WTC11 (cell line): ENCODE measurements around the gene CCDC60. TPM values are rescaled to one million over a fixed set of nuclear protein-coding genes. Genes with fewer than 3 reads are reported as not detected.

Experiments
- ATAC-seq: fragments of 200-7000 bp; cut with Tn5 transposase; 2 replicates; pipeline ENCODE4 v1.10.0; 2021; ENCODE audit warnings: mild to moderate bottlenecking, moderate library complexity
- CTCF ChIA-PET: fragments of 300-600 bp; sonication (Branson Sonifier 250); formaldehyde crosslinking; loops from one replicate; lab custom pipeline; 2021; ENCODE audit warnings: antibody characterized with exemption; lab: Charles Lee
- POLR2A ChIA-PET: fragments of 350-600 bp; sonication (Branson Sonifier 250); formaldehyde crosslinking; loops from one replicate; lab custom pipeline; 2021; ENCODE audit warnings: antibody characterized with exemption; lab: Charles Lee
- DNase-seq: peaks from one replicate; pipeline ENCODE4 v3.0.0; 2021; ENCODE audit warnings: low spot score
- H3K27ac Mint-ChIP-seq: 2 replicates; pipeline ENCODE4 v1.8.0; 2021; ENCODE audit warnings: mixed read lengths
- H3K27me3 Mint-ChIP-seq: 2 replicates; pipeline ENCODE4 v1.8.0; 2021; ENCODE audit warnings: low read depth, mild to moderate bottlenecking, moderate library complexity, mixed read lengths
- H3K36me3 Mint-ChIP-seq: 2 replicates; pipeline ENCODE4 v1.8.0; 2021; ENCODE audit warnings: mixed read lengths
- H3K4me1 Mint-ChIP-seq: 2 replicates; pipeline ENCODE4 v1.8.0; 2022; ENCODE audit warnings: mixed read lengths
- H3K4me3 Mint-ChIP-seq: 2 replicates; pipeline ENCODE4 v1.8.0; 2021; ENCODE audit warnings: mild to moderate bottlenecking, moderate library complexity, mixed read lengths
- H3K9me3 Mint-ChIP-seq: 2 replicates; pipeline ENCODE4 v1.8.0; 2021; ENCODE audit warnings: mixed read lengths
- ATF1 ChIP-seq: sonication (generic); formaldehyde crosslinking; IDR thresholded peaks from 2 replicates; pipeline ENCODE4 v1.8.1; 2023; ENCODE audit warnings: mild to moderate bottlenecking, moderate library complexity, missing genetic modification reagents
- ATF2 ChIP-seq: sonication (generic); formaldehyde crosslinking; IDR thresholded peaks from 2 replicates; pipeline ENCODE4 v1.8.1; 2022; ENCODE audit warnings: low read depth, missing genetic modification reagents, borderline replicate concordance
- CBFB ChIP-seq: sonication (generic); formaldehyde crosslinking; IDR thresholded peaks from 2 replicates; pipeline ENCODE4 v1.8.1; 2022; ENCODE audit warnings: mild to moderate bottlenecking, low read depth, missing genetic modification reagents
- ETV6 ChIP-seq: sonication (generic); formaldehyde crosslinking; IDR thresholded peaks from 2 replicates; pipeline ENCODE4 v1.8.1; 2022; ENCODE audit warnings: mild to moderate bottlenecking, missing genetic modification reagents
- FOXJ3 ChIP-seq: sonication (generic); formaldehyde crosslinking; IDR thresholded peaks from 2 replicates; pipeline ENCODE4 v1.9.0; 2021; ENCODE audit warnings: missing genetic modification reagents, mild to moderate bottlenecking, borderline replicate concordance
- GRHL2 ChIP-seq: fragments of 250-450 bp; sonication (Bioruptor Pico); IDR thresholded peaks from 2 replicates; pipeline ENCODE4 v1.8.0; 2022; ENCODE audit warnings: mild to moderate bottlenecking, moderate library complexity; ENCODE audit not compliant: insufficient replicate concordance, severe bottlenecking
- JAZF1 ChIP-seq: fragments of 250-450 bp; sonication (Bioruptor Pico); IDR thresholded peaks from 2 replicates; pipeline ENCODE4 v1.9.0; 2021; ENCODE audit warnings: moderate library complexity, mild to moderate bottlenecking, inconsistent platforms
- KAT7 ChIP-seq: sonication (generic); formaldehyde crosslinking; IDR thresholded peaks from 2 replicates; pipeline ENCODE4 v1.8.1; 2023; ENCODE audit warnings: missing genetic modification reagents, mild to moderate bottlenecking, borderline replicate concordance
- NFE2L1 ChIP-seq: sonication (generic); formaldehyde crosslinking; IDR thresholded peaks from 2 replicates; pipeline ENCODE4 v1.8.1; 2023; ENCODE audit warnings: missing genetic modification reagents
- NR1H2 ChIP-seq: sonication (generic); formaldehyde crosslinking; IDR thresholded peaks from 2 replicates; pipeline ENCODE4 v1.9.0; 2021; ENCODE audit warnings: mild to moderate bottlenecking, moderate library complexity, missing genetic modification reagents
- NR3C1 ChIP-seq: sonication (generic); formaldehyde crosslinking; conservative IDR thresholded peaks from 2 replicates; pipeline ENCODE4 v1.8.1; 2023; ENCODE audit warnings: low read depth, mild to moderate bottlenecking, missing genetic modification reagents
- RELA ChIP-seq: sonication (generic); formaldehyde crosslinking; IDR thresholded peaks from 2 replicates; pipeline ENCODE4 v1.8.1; 2022; ENCODE audit warnings: missing genetic modification reagents, mild to moderate bottlenecking, borderline replicate concordance
- RORB ChIP-seq: fragments of 250-450 bp; sonication (Bioruptor Pico); IDR thresholded peaks from 2 replicates; pipeline ENCODE4 v1.9.0; 2021; ENCODE audit warnings: mild to moderate bottlenecking
- TP53 ChIP-seq: sonication (generic); formaldehyde crosslinking; IDR thresholded peaks from 2 replicates; pipeline ENCODE4 v1.8.1; 2023; ENCODE audit warnings: mild to moderate bottlenecking, missing genetic modification reagents
- ZBTB21 ChIP-seq: sonication (generic); formaldehyde crosslinking; IDR thresholded peaks from 2 replicates; pipeline ENCODE4 v1.8.1; 2023; ENCODE audit warnings: mild to moderate bottlenecking, missing genetic modification reagents, borderline replicate concordance
- ZNF232 ChIP-seq: sonication (generic); formaldehyde crosslinking; IDR thresholded peaks from 2 replicates; pipeline ENCODE4 v1.8.0; 2022; ENCODE audit warnings: mild to moderate bottlenecking, missing genetic modification reagents
- ZNF423 ChIP-seq: fragments of 250-450 bp; sonication (Bioruptor Pico); IDR thresholded peaks from 2 replicates; pipeline ENCODE4 v2.1.2; 2022; ENCODE audit warnings: mild to moderate bottlenecking, moderate library complexity
- ZNF425 ChIP-seq: fragments of 250-450 bp; sonication (Bioruptor Pico); conservative IDR thresholded peaks from 2 replicates; pipeline ENCODE4 v1.9.0; 2021; ENCODE audit warnings: mild to moderate bottlenecking
- total RNA-seq: library from RNA; stranded (reverse); gene quantifications from 3 replicates; pipeline ENCODE4 v1.2.3, GENCODE V29; 2021
- TF ChIP-seq, protein P1 (sequence below): sonication (generic); formaldehyde crosslinking; IDR thresholded peaks from 2 replicates; pipeline ENCODE4 v1.8.1; 2023; ENCODE audit warnings: mild to moderate bottlenecking, missing genetic modification reagents
- TF ChIP-seq, protein P2 (sequence below): sonication (generic); formaldehyde crosslinking; IDR thresholded peaks from 2 replicates; pipeline ENCODE4 v1.8.1; 2023; ENCODE audit warnings: mild to moderate bottlenecking, missing genetic modification reagents, borderline replicate concordance
- TF ChIP-seq, protein P3 (sequence below): sonication (generic); formaldehyde crosslinking; IDR thresholded peaks from 2 replicates; pipeline ENCODE4 v1.8.1; 2023; ENCODE audit warnings: mild to moderate bottlenecking, moderate library complexity, missing genetic modification reagents

The CCDC60 gene
- total RNA-seq, 1 experiment from 2014 or later = 1.1 TPM

DNA sequence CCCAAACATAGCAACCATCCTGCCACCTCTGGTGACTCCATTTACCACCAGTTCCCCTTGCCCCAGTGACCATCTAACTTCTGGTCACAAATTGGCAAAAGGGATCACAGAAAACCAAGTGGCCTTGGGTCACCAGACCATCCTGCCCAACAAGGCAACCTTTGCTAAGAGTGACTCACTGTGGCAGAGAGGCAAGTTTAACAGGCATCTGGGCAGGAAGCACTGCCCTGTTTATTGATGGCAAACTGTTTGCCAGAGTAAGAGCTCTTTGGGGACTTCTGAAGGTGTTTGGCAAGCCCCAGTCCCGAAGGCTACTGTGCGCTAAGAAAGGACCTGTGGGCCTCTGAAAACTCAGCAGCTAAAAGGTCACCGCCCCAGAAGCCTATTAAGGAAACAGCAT, 230.9 kb downstream of the CCDC60 start:
- Mint-ChIP-seq H3K36me3 (no peaks in the 10 kb centered on the region), H3K4me3 (no peak overlapping the region), H3K9me3 (no peaks in the 10 kb centered on the region), H3K27ac (no peak overlapping the region), H3K4me1 (no peaks in the 10 kb centered on the region), H3K27me3 (no peaks in the 10 kb centered on the region)
- no peak for DNase-seq
- TF ChIP-seq RELA (no peak), KAT7 (CRISPR knock-in tag) (no peak), NR3C1 (CRISPR knock-in tag) (no peak), ZNF425 (no peak), ETV6 (no peak), NR1H2 (CRISPR knock-in tag) (no peak), ATF2 (CRISPR knock-in tag) (no peak), JAZF1 (CRISPR knock-in tag) (no peak), CBFB (CRISPR knock-in tag) (no peak), ATF1 (CRISPR knock-in tag) (no peak), ZNF423 (CRISPR knock-in tag) (no peak), FOXJ3 (CRISPR knock-in tag) (no peak)
- TF ChIP-seq, protein P1, sequence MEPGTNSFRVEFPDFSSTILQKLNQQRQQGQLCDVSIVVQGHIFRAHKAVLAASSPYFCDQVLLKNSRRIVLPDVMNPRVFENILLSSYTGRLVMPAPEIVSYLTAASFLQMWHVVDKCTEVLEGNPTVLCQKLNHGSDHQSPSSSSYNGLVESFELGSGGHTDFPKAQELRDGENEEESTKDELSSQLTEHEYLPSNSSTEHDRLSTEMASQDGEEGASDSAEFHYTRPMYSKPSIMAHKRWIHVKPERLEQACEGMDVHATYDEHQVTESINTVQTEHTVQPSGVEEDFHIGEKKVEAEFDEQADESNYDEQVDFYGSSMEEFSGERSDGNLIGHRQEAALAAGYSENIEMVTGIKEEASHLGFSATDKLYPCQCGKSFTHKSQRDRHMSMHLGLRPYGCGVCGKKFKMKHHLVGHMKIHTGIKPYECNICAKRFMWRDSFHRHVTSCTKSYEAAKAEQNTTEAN (CRISPR knock-in tag) = no peak
- TF ChIP-seq, protein P2, sequence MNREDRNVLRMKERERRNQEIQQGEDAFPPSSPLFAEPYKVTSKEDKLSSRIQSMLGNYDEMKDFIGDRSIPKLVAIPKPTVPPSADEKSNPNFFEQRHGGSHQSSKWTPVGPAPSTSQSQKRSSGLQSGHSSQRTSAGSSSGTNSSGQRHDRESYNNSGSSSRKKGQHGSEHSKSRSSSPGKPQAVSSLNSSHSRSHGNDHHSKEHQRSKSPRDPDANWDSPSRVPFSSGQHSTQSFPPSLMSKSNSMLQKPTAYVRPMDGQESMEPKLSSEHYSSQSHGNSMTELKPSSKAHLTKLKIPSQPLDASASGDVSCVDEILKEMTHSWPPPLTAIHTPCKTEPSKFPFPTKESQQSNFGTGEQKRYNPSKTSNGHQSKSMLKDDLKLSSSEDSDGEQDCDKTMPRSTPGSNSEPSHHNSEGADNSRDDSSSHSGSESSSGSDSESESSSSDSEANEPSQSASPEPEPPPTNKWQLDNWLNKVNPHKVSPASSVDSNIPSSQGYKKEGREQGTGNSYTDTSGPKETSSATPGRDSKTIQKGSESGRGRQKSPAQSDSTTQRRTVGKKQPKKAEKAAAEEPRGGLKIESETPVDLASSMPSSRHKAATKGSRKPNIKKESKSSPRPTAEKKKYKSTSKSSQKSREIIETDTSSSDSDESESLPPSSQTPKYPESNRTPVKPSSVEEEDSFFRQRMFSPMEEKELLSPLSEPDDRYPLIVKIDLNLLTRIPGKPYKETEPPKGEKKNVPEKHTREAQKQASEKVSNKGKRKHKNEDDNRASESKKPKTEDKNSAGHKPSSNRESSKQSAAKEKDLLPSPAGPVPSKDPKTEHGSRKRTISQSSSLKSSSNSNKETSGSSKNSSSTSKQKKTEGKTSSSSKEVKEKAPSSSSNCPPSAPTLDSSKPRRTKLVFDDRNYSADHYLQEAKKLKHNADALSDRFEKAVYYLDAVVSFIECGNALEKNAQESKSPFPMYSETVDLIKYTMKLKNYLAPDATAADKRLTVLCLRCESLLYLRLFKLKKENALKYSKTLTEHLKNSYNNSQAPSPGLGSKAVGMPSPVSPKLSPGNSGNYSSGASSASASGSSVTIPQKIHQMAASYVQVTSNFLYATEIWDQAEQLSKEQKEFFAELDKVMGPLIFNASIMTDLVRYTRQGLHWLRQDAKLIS (CRISPR knock-in tag) = no peak
- ATAC-seq = no peak
- CTCF ChIA-PET = interaction anchor here (0.6 to 1.1 kb wide), 2 partner anchors 78 to 84 kb away, joined by 3 to 7 read pairs; no protein-coding TSS in a partner anchor
- POLR2A ChIA-PET = no interaction called here

DNA sequence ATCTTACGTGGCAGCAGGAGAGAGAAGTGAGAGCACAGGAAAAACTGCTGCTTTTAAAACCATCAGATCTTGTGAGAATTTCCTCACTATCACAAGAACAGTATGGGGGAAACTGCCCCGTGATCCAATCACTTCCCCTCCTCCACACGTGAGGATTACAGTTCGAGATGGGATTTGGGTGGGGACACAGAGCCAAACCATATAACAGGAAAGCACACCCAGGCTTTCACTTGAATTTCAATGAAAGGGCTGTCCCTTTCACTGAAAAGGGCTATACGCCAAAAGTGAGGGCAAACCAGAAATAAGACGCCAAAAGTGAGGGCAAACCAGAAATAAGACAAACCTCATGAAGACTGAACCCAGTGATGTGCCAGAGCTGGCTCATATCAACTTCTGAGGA, 236.2 kb downstream of the CCDC60 start:
- DNase-seq (no peak), ATAC-seq (no peak)
- Mint-ChIP-seq H3K27ac (no peak overlapping the region), H3K9me3 (peaks cover 4% of the 10 kb centered on the region; the same call in 1 of the 2 replicates), H3K4me1 (no peaks in the 10 kb centered on the region), H3K36me3 (no peaks in the 10 kb centered on the region), H3K27me3 (no peaks in the 10 kb centered on the region), H3K4me3 (no peak overlapping the region)
- ChIA-PET POLR2A (no interaction called here), CTCF (interaction anchor here (1.3 to 1.6 kb wide), 2 partner anchors 26 to 72 kb away, joined by 3 read pairs; no protein-coding TSS in a partner anchor)
- TF ChIP-seq ATF2 (CRISPR knock-in tag) (no peak), GRHL2 (CRISPR knock-in tag) (no peak), RORB (CRISPR knock-in tag) (no peak), NR3C1 (CRISPR knock-in tag) (no peak), ZNF232 (CRISPR knock-in tag) (no peak), ZNF425 (no peak), ETV6 (no peak), ZBTB21 (CRISPR knock-in tag) (no peak), TP53 (CRISPR knock-in tag) (no peak), ATF1 (CRISPR knock-in tag) (no peak), NFE2L1 (CRISPR knock-in tag) (no peak)
- TF ChIP-seq, protein P3, sequence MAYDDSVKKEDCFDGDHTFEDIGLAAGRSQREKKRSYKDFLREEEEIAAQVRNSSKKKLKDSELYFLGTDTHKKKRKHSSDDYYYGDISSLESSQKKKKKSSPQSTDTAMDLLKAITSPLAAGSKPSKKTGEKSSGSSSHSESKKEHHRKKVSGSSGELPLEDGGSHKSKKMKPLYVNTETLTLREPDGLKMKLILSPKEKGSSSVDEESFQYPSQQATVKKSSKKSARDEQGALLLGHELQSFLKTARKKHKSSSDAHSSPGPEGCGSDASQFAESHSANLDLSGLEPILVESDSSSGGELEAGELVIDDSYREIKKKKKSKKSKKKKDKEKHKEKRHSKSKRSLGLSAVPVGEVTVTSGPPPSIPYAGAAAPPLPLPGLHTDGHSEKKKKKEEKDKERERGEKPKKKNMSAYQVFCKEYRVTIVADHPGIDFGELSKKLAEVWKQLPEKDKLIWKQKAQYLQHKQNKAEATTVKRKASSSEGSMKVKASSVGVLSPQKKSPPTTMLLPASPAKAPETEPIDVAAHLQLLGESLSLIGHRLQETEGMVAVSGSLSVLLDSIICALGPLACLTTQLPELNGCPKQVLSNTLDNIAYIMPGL = no peak
